ENCODE data around the gene AMER1. TPM values are rescaled to one million over a fixed set of nuclear protein-coding genes. Genes with fewer than 3 reads are reported as not detected.
"Not testable (repeated sequence)": the region's sequence is repeated elsewhere in the genome, so short reads cannot be mapped to it uniquely, and the experiment has no call there.

The AMER1 gene
- total and polyA plus RNA-seq, 10 of the 15 experiments (the other 5 are each of a cell fraction or from before 2014, with no cell fraction given) = 0.16 to 6.3 (median 4.2) TPM

- no peak for TF ChIP-seq ETV6 (conservative IDR thresholded peaks at IDR 0.05 in 1 of 2, IDR thresholded peaks at IDR 0.05 in 1 of 2; ENCODE audit: borderline replicate concordance in 1 of 2, low read depth in 1 of 2)
Observed at GRCh38 chrX:64218023-64218422, 12.5 kb upstream of the AMER1 start (continued).

GRCh38 chrX:64213989-64214388 is 8.5 kb upstream of the AMER1 start:
- H3K4me3 ChIP-seq; CTCF ChIA-PET; intact Hi-C loops (cut with micrococcal nuclease; ENCODE audit: unreplicated experiment); H3K9ac ChIP-seq (ENCODE audit: control insufficient read depth, insufficient read depth, low read length); RAD21 ChIA-PET (ENCODE audit: unreplicated experiment); H3K4me2 ChIP-seq (ENCODE audit: control insufficient read depth, insufficient read depth); H3K9me3 ChIP-seq (replicated peaks; ENCODE audit: control insufficient read depth, insufficient read depth, low read length); H3K36me3 ChIP-seq (ENCODE audit: control insufficient read depth in 2 of 2, insufficient read depth in 2 of 2, low read length in 1 of 2); SMC1A ChIA-PET (ENCODE audit: uncharacterized antibody, unreplicated experiment); H3K4me1 ChIP-seq (ENCODE audit: control insufficient read depth, insufficient read depth, low read length); H3K79me2 ChIP-seq (ENCODE audit: control insufficient read depth, insufficient read depth, low read length); POLR2A ChIA-PET; BruUV-seq (replicated peaks); H3K27me3 ChIP-seq (replicated peaks in 1 of 2; ENCODE audit: control insufficient read depth in 2 of 2, insufficient read depth in 2 of 2, low read length in 1 of 2); H2AFZ ChIP-seq (ENCODE audit: control insufficient read depth, low read depth, low read length); H4K20me1 ChIP-seq (ENCODE audit: control insufficient read depth, insufficient read depth); FAIRE-seq; ATAC-seq; H3K27ac ChIP-seq (ENCODE audit: control insufficient read depth, insufficient read depth); DNase-seq (ENCODE audit: low read depth, low spot score): not testable (repeated sequence)
- in situ Hi-C loops (cut with MboI) = loop anchor here (25.0 kb wide), 1 partner anchor 1798 kb away; no protein-coding TSS in a partner anchor

- Histone ChIP-seq H2AFZ (ENCODE audit: control insufficient read depth, low read depth, low read length) (peak overlapping the region; percentile 26; the same call in 1 of the 2 replicates), H3K36me3 (ENCODE audit: control insufficient read depth in 2 of 2, insufficient read depth in 2 of 2, low read length in 1 of 2) (no peaks in the 10 kb centered on the region), H3K4me2 (ENCODE audit: control insufficient read depth, insufficient read depth) (peak overlapping the region; percentile 53), H3K4me3 (peak overlapping the region; percentile 62; the same call in 1 of the 2 replicates), H3K27ac (ENCODE audit: control insufficient read depth, insufficient read depth) (peak overlapping the region; percentile 84), H3K4me1 (ENCODE audit: control insufficient read depth, insufficient read depth, low read length) (no peaks in the 10 kb centered on the region; the same call in 1 of the 2 replicates), H3K27me3 (replicated peaks in 1 of 2; ENCODE audit: control insufficient read depth in 2 of 2, insufficient read depth in 2 of 2, low read length in 1 of 2) (no peaks in the 10 kb centered on the region), H3K79me2 (ENCODE audit: control insufficient read depth, insufficient read depth, low read length) (peaks cover 7% of the 10 kb centered on the region), H4K20me1 (ENCODE audit: control insufficient read depth, insufficient read depth) (no peaks in the 10 kb centered on the region), H3K9me3 (replicated peaks; ENCODE audit: control insufficient read depth, insufficient read depth, low read length) (no peaks in the 10 kb centered on the region), H3K9ac (ENCODE audit: control insufficient read depth, insufficient read depth, low read length) (peak overlapping the region; percentile 52)
- intact Hi-C loops (cut with micrococcal nuclease; ENCODE audit: unreplicated experiment) = loop anchor here (2.0 to 10.0 kb wide), 2 partner anchors 188 to 452 kb away; partner anchors contain the start of gene MTMR8
- TF ChIP-seq, protein P1, sequence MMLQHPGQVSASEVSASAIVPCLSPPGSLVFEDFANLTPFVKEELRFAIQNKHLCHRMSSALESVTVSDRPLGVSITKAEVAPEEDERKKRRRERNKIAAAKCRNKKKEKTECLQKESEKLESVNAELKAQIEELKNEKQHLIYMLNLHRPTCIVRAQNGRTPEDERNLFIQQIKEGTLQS (IDR thresholded peaks at IDR 0.05; ENCODE audit: borderline replicate concordance, extremely low read depth, low read depth, low read length) = no peak
- TF ChIP-seq, protein P2, sequence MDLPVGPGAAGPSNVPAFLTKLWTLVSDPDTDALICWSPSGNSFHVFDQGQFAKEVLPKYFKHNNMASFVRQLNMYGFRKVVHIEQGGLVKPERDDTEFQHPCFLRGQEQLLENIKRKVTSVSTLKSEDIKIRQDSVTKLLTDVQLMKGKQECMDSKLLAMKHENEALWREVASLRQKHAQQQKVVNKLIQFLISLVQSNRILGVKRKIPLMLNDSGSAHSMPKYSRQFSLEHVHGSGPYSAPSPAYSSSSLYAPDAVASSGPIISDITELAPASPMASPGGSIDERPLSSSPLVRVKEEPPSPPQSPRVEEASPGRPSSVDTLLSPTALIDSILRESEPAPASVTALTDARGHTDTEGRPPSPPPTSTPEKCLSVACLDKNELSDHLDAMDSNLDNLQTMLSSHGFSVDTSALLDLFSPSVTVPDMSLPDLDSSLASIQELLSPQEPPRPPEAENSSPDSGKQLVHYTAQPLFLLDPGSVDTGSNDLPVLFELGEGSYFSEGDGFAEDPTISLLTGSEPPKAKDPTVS (IDR thresholded peaks at IDR 0.05; ENCODE audit: low read depth, low read length) = no peak
- no peak for TF ChIP-seq JUNB (IDR thresholded peaks at IDR 0.05)
- TF ChIP-seq SMAD5 (IDR thresholded peaks at IDR 0.05; ENCODE audit: low read depth) = no peak
- no peak for TF ChIP-seq PAX5 (IDR thresholded peaks at IDR 0.05; ENCODE audit: borderline replicate concordance, low read depth, low read length)
- TF ChIP-seq SPI1 (IDR thresholded peaks at IDR 0.05; ENCODE audit: borderline replicate concordance, insufficient read depth, low read depth, low read length) = no peak
- no peak for TF ChIP-seq ZSCAN29 (IDR thresholded peaks at IDR 0.05)
- TF ChIP-seq CREM (IDR thresholded peaks at IDR 0.05; ENCODE audit: low read depth) = no peak
- TF ChIP-seq ZBTB33 (IDR thresholded peaks at IDR 0.05) = no peak
- ATAC-seq (no peak), DNase-seq (ENCODE audit: low read depth, low spot score) (no peak), FAIRE-seq (no peak)
- BruUV-seq (replicated peaks) = no TSS peak
- RAD21 ChIA-PET (ENCODE audit: unreplicated experiment) = no interaction called here
- SMC1A ChIA-PET (ENCODE audit: uncharacterized antibody, unreplicated experiment) = interaction anchor here (1.1 kb wide), 1 partner anchor 36 kb away, joined by 3 read pairs; no protein-coding TSS in a partner anchor
- CTCF ChIA-PET = no interaction called here
- 26% methylated on average over 5 of the region's 5 CpGs for WGBS (ENCODE audit: insufficient coverage, insufficient replicate concordance, low lambda C conversion rate, missing lambda C conversion rate)
- POLR2A ChIA-PET = no interaction called here
- in situ Hi-C loops (cut with MboI) = loop anchor here (10.0 to 25.0 kb wide), 2 partner anchors 188 to 1806 kb away; partner anchors contain the start of gene MTMR8
Observed at GRCh38 chrX:64206556-64207162, 1.2 kb upstream of the AMER1 start.
